Stimulated activated CD8-positive, alpha-beta memory T cell treated with anti-CD3 and anti-CD28 coated beads, Interleukin-4, amount 100 ng/mL, for 1 hour (primary cell): ENCODE results near the gene SPG11.
"Not testable (repeated sequence)": the region's sequence is repeated elsewhere in the genome, so short reads cannot be mapped to it uniquely, and the experiment has no call there.

Experiments used
- DNase-seq, 2 donors: peaks; one replicate each; pipeline ENCODE4 v3.0.0-alpha.2; 2020; ENCODE audit warnings: low read depth in 2 of 2, low spot score in 1 of 2

The SPG11 gene

GRCh38 chr15:44663410-44664308 is at the start of gene SPG11:
Gene SPG11 (minus strand): TSS chr15:44663662. CDS start chr15:44663647, 15 bp downstream.
- DNase-seq: peak; percentile 88 to 94

- no peak for DNase-seq
Measured at GRCh38 chr15:44712346-44713005, 49.0 kb upstream of the SPG11 start.

DNA sequence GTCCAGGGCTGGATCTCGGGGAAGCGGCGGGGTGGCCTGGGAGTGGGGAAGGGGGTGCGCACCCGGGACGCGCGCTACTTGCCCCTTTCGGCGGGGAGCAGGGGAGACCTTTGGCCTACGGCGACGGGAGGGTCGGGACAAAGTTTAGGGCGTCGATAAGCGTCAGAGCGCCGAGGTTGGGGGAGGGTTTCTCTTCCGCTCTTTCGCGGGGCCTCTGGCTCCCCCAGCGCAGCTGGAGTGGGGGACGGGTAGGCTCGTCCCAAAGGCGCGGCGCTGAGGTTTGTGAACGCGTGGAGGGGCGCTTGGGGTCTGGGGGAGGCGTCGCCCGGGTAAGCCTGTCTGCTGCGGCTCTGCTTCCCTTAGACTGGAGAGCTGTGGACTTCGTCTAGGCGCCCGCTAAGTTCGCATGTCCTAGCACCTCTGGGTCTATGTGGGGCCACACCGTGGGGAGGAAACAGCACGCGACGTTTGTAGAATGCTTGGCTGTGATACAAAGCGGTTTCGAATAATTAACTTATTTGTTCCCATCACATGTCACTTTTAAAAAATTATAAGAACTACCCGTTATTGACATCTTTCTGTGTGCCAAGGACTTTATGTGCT is 48.4 kb upstream of the SPG11 start:
- no peak for DNase-seq

- DNase-seq: peak; percentile 93 to 94
Measured at GRCh38 chr15:44711096-44711742, 47.8 kb upstream of the SPG11 start, which contains the start of the genes B2M and PATL2. Gene B2M (plus strand): TSS chr15:44711517. CDS start chr15:44711547, 30 bp downstream. Gene PATL2 (minus strand): TSS chr15:44711323. CDS start chr15:44676490, 34,833 bp downstream.

- DNase-seq: no peak
Measured at GRCh38 chr15:44710236-44711095, 47.0 kb upstream of the SPG11 start.

GRCh38 chr15:44706946-44707636 is 43.6 kb upstream of the SPG11 start:
- no peak for DNase-seq

DNA sequence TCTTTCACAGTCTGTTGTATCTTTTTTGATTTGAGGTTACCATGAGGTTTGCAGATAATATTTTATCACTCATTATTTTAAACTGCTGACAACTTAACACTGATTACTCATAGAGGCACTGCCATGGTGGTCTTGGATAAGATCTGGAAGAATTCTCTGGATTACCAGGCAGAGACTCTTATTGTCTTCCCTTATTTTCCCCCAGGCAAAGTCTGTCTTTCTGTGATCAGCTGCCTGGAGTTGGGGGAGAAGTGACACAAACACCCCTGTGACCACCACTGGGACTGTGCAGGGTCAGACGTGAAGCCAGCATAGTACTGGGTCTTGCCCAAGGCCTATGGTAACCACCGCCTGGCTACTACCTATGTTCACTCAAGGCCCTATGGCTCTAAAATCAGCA is 42.9 kb upstream of the SPG11 start:
- DNase-seq: no peak

GRCh38 chr15:44705986-44706385 is 42.5 kb upstream of the SPG11 start:
- no peak for DNase-seq

DNA sequence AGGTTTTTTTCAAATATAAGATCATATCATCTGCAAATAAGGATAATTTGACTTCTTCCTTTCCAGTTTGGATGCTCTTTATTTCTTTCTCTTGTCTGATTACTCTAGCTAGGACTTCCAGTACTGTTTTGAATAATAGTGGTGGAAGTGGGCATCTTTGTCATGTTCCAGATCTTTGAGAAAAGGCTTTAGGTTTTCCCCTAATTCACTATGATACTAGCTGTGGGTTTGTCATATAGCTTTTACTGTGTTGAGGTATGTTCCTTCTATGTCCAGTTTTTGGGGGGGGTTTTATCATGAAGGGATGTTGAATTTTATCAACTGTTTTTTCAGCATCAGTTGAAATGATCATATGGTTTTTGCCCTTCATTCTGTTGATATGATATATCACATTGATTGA is 37.2 kb upstream of the SPG11 start:
- DNase-seq: not testable (repeated sequence)

GRCh38 chr15:44698641-44699040 is 35.2 kb upstream of the SPG11 start:
- no peak for DNase-seq

- no peak for DNase-seq
Measured at GRCh38 chr15:44697014-44697413, 33.6 kb upstream of the SPG11 start.

GRCh38 chr15:44695294-44695693 is 31.8 kb upstream of the SPG11 start:
- DNase-seq: no peak

- no peak for DNase-seq
Measured at GRCh38 chr15:44694416-44694815, 31.0 kb upstream of the SPG11 start.

- no peak for DNase-seq
Measured at GRCh38 chr15:44692659-44693058, 29.2 kb upstream of the SPG11 start.

- DNase-seq: not testable (repeated sequence)
Measured at GRCh38 chr15:44690245-44690644, 26.8 kb upstream of the SPG11 start.

DNA sequence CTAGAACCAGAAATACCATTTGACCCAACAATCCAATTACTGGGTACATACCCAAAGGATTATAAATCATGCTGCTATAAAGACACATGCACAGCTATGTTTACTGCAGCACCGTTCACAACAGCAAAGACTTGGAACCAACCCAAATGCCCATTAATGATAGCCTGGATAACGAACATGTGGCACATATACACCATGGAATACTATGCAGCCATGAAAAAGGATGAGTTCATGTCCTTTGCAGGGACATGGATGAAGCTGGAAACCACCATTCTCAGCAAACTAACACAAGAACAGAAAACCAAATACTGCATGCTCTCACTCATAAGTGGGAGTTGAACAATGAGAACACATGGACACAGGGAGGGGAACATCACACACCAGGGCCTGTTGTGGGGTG is 25.9 kb upstream of the SPG11 start:
- not testable (repeated sequence) for DNase-seq

GRCh38 chr15:44682809-44683682 is 19.6 kb upstream of the SPG11 start:
- DNase-seq: peak; percentile 49 to 66

GRCh38 chr15:44682211-44682610 is 18.7 kb upstream of the SPG11 start:
- no peak for DNase-seq

- no peak for DNase-seq
Measured at GRCh38 chr15:44676676-44677075, 13.2 kb upstream of the SPG11 start.
